ENCODE measurements around the gene NBPF1.
A peak's percentile ranks its signal among the peaks of the same experiment; 100 is the strongest.
"Not testable (repeated sequence)": the region's sequence is repeated elsewhere in the genome, so short reads cannot be mapped to it uniquely, and the experiment has no call there.

NBPF1 gene

GRCh38 chr1:16613185-16614147 is at the start of gene NBPF1:
Gene NBPF1, minus strand, starts transcription at chr1:16613564.
- peak; percentile 91 for TF ChIP-seq MAX (IDR thresholded peaks at IDR 0.05; ENCODE audit: low read depth, low read length)
- TF ChIP-seq MYC (IDR thresholded peaks at IDR 0.05; ENCODE audit: low read depth, low read length): peak; percentile 57
- TF ChIP-seq POLR2A (IDR thresholded peaks at IDR 0.05; ENCODE audit: extremely low read depth, insufficient read length): peak; percentile 90
- no peak for TF ChIP-seq CTCF (IDR thresholded peaks at IDR 0.05; ENCODE audit: low read depth, low read length)

GRCh38 chr1:16658234-16658633 is 44.9 kb upstream of the NBPF1 start:
- not testable (repeated sequence) for H3K4me3 ChIP-seq (ENCODE audit: low read depth, low read length); DNase-seq (ENCODE audit: low read depth)

More at GRCh38 chr1:16613185-16614147, at the start of gene NBPF1:
- DNase-seq (ENCODE audit: low read depth): peak; percentile 99
- H3K4me3 ChIP-seq (ENCODE audit: low read depth, low read length): peak within 1 kb of the TSS; percentile 60

GRCh38 chr1:16656981-16657683 is 43.8 kb upstream of the NBPF1 start:
- DNase-seq (ENCODE audit: low read depth); H3K4me3 ChIP-seq (ENCODE audit: low read depth, low read length): not testable (repeated sequence)

GRCh38 chr1:16656574-16656973 is 43.2 kb upstream of the NBPF1 start:
- DNase-seq (ENCODE audit: low read depth); H3K4me3 ChIP-seq (ENCODE audit: low read depth, low read length): not testable (repeated sequence)

GRCh38 chr1:16651560-16651959 is 38.2 kb upstream of the NBPF1 start:
- DNase-seq (ENCODE audit: low read depth); H3K4me3 ChIP-seq (ENCODE audit: low read depth, low read length): not testable (repeated sequence)

- H3K4me3 ChIP-seq (ENCODE audit: low read depth, low read length); DNase-seq (ENCODE audit: low read depth): not testable (repeated sequence)
These were observed 36.6 kb upstream of the NBPF1 start for GRCh38 chr1:16649960-16650359.

GRCh38 chr1:16649390-16649789 is 36.0 kb upstream of the NBPF1 start:
- DNase-seq (ENCODE audit: low read depth); H3K4me3 ChIP-seq (ENCODE audit: low read depth, low read length): not testable (repeated sequence)

GRCh38 chr1:16648756-16649155 is 35.4 kb upstream of the NBPF1 start:
- not testable (repeated sequence) for DNase-seq (ENCODE audit: low read depth); H3K4me3 ChIP-seq (ENCODE audit: low read depth, low read length)

GRCh38 chr1:16648250-16648649 is 34.9 kb upstream of the NBPF1 start:
- not testable (repeated sequence) for DNase-seq (ENCODE audit: low read depth); H3K4me3 ChIP-seq (ENCODE audit: low read depth, low read length)

GRCh38 chr1:16647179-16648176 is 34.1 kb upstream of the NBPF1 start:
- not testable (repeated sequence) for DNase-seq (ENCODE audit: low read depth); H3K4me3 ChIP-seq (ENCODE audit: low read depth, low read length)

GRCh38 chr1:16646716-16647115 is 33.4 kb upstream of the NBPF1 start:
- not testable (repeated sequence) for H3K4me3 ChIP-seq (ENCODE audit: low read depth, low read length); DNase-seq (ENCODE audit: low read depth)

GRCh38 chr1:16646061-16646664 is 32.8 kb upstream of the NBPF1 start:
- not testable (repeated sequence) for H3K4me3 ChIP-seq (ENCODE audit: low read depth, low read length); DNase-seq (ENCODE audit: low read depth)
